Activated gamma-delta T cell treated with Interleukin-2 at 50 U/mL for 16 hours (primary cell): ENCODE data around the gene KDM6B.
"Not testable (repeated sequence)": the region's sequence is repeated elsewhere in the genome, so short reads cannot be mapped to it uniquely, and the experiment has no call there.

ENCODE experiments used
- DNase-seq: peaks from one replicate; pipeline ENCODE4 v3.0.0-alpha.2; 2020

Gene KDM6B

GRCh38 chr17:7833795-7834541, at the start of gene KDM6B:
Gene KDM6B, plus strand, starts transcription at chr17:7834217. Its CDS starts 11,338 bp downstream, at chr17:7845555.
- peak; percentile 82 for DNase-seq

DNA sequence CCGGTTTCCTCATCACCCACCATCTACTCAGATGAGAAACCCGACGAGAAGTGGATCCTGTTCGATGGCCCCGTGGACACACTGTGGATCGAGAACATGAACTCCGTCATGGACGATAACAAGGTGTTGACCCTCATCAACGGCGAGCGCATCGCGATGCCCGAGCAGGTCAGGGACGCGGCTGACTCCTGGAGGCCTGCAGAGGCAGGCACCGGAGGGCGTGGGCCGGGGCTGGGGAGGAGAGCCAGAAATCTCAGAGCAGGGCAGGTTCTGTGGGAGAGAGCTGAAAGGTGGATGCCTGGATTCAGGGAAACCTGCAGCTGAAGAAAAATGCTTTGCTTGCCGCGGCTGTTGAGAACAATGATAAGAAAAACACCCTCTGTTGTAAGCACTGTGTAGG, 47.2 kb upstream of the KDM6B start:
- no peak for DNase-seq

GRCh38 chr17:7789131-7789530, 44.9 kb upstream of the KDM6B start:
- no peak for DNase-seq

DNA sequence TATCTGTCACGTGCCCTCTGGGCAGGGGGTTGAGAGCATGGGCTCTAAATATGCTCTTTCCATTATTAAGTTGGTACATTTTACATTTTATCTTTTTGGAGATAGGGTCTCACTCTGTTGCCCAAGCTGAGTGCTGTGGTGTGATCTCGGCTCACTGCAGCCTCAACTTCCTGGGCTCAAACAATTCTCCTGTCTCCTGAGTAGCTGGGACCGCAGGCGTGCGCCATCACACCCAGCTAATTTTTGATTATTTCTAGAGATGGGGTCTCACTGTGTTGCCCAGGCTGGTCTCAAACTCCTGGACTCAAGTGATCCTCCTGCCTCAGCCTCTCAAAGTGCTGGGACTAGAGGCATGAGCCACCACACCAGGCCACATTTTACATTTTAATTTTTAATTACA, 43.9 kb upstream of the KDM6B start:
- no peak for DNase-seq

DNA sequence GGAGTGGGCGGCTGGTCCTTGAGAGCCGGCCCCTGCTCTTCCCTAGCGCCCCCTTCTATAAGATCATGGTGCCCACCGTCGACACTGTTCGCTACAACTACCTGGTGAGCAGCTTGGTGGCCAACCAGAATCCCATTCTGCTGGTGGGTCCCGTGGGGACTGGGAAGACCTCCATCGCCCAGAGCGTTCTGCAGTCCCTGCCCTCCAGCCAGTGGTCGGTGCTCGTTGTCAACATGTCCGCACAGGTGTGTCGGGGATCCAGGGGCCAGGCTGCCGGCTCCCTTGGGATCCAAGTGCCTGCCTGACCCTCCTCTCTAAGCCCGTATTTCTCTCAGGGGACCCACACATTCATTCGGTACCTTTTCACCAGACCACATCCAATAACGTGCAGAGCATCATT, 41.4 kb upstream of the KDM6B start:
- no peak for DNase-seq

GRCh38 chr17:7794075-7794663, 39.8 kb upstream of the KDM6B start:
- DNase-seq: no peak

GRCh38 chr17:7797976-7798375, 36.0 kb upstream of the KDM6B start:
- no peak for DNase-seq

DNA sequence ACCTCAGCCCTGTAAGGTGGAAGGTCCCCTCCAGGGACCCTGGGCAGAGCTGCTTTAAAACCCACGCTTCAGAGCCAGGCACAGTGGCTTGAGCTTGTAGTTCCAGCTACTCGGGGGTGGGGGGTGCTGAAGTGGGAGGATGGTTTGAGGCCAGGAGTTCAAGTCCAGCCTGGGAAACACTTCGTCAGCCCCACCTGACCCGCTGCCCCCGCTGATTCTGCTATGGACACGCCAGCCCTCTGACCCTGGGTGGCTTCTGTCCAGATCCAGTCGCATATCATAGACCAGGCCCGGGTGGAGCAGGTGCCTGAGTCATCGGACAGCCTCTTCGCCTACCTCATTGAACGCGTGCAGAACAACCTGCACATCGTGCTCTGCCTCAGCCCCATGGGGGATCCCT, 35.2 kb upstream of the KDM6B start:
- DNase-seq: no peak

DNA sequence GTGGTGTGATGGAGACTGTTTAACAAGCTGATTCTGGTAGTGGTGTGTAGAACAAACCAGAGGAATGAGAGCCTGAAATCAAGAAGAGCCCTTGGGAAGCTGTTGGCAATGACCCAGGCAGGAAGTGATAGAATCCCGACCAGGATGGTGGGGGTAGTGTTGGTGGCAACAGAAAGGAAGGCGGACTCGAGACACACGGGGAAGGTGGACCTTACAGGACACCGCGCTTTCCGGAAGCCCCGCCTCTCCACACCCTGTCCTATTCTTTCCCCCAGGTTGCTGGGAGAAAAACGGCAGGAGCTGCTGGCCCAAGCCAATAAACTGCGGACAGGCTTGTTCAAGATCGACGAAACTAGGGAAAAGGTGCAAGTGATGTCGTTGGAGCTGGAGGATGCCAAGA, 30.0 kb upstream of the KDM6B start:
- no peak for DNase-seq

- DNase-seq: no peak
Measured at GRCh38 chr17:7806587-7806986, 27.4 kb upstream of the KDM6B start.

DNA sequence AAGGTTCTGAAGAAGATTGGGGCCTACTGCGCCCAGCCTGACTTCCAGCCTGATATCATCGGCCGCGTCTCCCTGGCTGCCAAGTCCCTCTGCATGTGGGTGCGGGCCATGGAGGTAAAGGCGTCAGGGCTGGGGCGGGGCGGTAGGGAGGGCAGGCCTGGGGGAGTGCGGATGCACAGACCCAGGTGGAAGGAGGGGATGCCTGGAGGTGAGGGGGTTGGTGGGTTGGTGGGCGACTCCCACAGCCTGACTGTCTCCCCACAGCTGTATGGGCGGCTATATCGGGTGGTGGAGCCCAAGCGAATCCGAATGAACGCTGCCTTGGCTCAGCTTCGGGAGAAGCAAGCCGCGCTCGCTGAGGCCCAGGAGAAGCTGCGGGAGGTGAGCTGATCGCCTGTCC, 26.8 kb upstream of the KDM6B start:
- no peak for DNase-seq

DNA sequence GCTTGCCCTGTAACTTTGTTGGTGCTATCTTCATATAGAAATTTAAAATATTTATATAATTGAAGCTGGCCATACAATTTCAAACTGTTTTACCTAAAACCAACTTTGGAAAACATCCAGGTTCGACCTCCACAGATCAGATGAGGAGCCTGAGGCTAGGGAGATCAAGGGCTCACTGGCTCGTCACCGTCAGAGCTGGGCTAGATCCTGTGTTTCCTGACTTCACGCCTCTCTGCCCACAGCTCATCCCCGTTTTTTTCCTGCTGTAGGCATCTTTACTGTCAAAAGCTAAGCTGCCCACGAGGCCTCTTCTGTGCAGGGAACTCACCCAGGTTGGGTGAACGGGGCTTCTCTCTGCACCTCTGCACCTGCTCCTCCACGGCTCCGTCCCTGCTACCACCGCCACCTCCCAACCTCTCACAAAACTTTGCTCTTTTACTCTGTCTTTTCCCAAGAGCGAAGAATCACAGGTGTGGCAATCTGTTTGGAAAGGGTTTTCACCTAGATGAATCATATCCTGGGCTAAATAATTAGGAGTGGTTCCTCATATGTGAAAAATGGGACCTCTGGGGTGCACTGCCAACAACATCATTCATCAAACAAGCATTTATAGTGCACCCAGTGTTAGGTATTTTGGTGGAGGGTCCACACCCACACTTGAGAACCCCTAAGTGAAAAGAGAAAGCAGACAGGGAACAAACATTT, 24.8 kb upstream of the KDM6B start:
- DNase-seq: no peak

DNA sequence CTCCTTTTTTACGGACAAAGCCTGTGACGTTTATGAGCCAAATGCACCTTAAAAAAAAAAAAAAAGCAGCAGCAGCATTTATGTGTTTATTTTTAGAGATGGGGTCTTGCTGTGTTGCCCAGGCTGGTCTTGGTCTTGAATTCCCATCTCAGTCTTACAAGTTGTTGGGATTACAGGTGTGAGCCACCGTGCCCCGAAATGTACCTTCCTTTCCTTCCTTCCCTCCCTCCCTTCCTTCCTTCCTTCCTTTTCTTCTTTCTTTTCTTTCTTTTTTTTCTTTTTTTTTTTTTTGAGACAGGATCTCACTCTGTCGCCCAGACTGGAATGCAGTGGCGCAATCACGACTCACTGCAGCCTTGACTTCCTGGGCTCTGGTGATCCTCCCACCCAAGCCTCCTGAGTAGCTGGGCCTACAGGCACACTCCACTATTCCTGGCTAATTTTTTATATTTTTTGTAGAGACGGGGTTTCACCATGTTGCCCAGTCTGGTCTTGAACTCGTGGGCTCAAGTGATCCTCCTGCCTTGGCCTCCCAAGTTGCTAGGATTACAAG, 24.1 kb upstream of the KDM6B start:
- not testable (repeated sequence) for DNase-seq

DNA sequence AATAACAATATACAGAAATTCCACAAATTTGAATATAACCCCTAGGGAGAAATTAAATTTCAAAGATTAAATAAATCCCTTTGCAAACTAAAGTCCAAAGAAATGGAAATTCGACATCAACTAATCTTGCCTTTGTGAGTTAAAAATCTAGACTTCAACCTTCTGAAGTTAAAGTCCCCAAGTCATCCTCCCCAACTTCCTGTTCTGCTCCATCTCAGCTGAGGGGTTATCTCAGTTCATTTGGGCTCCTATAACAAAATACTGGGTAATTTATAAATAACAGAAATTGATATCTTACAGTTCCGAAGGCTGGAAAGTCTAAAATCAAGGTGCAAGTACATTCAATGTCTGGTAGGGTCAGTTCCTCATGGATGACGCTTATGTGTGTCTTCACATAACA, 22.8 kb upstream of the KDM6B start:
- no peak for DNase-seq

DNA sequence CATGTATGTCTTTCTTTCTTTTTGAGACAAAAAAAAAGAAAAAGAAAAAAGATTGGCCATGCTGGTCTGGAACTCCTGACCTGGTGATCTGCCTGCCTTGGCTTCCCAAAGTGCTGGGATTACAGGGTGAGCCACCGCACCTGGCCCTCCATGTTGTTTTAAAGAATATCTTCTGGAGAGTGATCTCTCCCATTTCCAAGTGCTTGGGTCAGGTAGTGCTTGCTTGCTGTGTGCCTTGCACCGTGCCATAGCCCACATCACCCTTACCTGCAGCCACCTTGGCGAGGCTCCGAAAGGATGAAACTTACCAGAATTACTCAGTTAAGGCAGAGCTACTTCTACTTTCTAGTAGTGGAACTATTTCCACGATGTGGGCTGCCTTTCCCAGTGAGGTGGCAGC, 19.0 kb upstream of the KDM6B start:
- DNase-seq: no peak

- DNase-seq: no peak
Measured at GRCh38 chr17:7816926-7817642, 16.9 kb upstream of the KDM6B start.

DNA sequence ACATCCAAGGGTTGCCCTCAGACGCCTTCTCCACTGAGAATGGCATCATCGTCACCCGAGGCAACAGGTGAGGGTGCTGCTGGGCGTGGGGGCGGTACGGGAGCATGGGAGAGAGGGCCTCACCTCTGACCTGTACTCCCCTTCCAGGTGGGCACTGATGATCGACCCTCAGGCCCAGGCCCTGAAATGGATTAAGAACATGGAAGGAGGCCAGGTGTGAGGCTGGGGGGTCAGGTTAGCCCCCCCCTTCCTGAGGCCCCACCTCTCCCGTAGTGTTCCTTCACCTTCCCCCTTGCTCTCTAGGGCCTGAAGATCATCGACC, 16.4 kb upstream of the KDM6B start:
- no peak for DNase-seq

GRCh38 chr17:7818026-7818425, 16.0 kb upstream of the KDM6B start:
- DNase-seq: no peak

GRCh38 chr17:7818746-7819645, 15.0 kb upstream of the KDM6B start:
- no peak for DNase-seq

- no peak for DNase-seq
Measured at GRCh38 chr17:7820231-7820630, 13.8 kb upstream of the KDM6B start.

DNA sequence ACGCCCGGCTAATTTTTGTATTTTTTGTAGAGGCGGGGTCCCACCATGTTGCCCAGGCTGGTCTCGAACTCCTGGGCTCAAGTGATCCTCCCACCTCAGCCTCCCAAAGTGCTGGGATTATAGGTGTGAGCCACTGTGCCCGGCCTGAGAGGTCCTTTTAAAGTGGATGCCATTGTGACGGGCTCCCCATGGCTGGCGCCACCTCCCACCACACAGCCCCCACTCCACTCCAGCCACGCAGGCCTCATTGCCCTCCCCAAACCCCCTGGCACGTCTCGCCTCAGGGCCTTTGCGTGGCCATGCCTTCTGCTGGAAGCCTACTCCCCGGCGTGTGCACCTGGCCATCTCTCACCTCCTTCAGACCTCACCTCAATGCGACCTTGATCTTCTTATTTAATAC, 11.9 kb upstream of the KDM6B start:
- DNase-seq: no peak

GRCh38 chr17:7823581-7824001, 10.4 kb upstream of the KDM6B start:
- no peak for DNase-seq
